ENCODE data around the gene LAMA3. TPM values are rescaled to one million over a fixed set of nuclear protein-coding genes. Genes with fewer than 3 reads are reported as not detected.
"Not testable (repeated sequence)": the region's sequence is repeated elsewhere in the genome, so short reads cannot be mapped to it uniquely, and the experiment has no call there.

LAMA3 gene
- total RNA-seq, 1 donor from 2014 or later, result 126 TPM

GRCh38 chr18:23710946-23711345 is 21.7 kb downstream of the LAMA3 start:
- H3K4me3 ChIP-seq (ENCODE audit: low read depth, low read length), result no peak overlapping the region
- DNase-seq (ENCODE audit: low read depth), result no peak
- H3K36me3 ChIP-seq (ENCODE audit: control insufficient read depth, insufficient read depth, low read length), result no peaks in the 10 kb centered on the region
- H3K27me3 ChIP-seq (ENCODE audit: control insufficient read depth, insufficient read depth, low read length), result no peaks in the 10 kb centered on the region
- no peak for TF ChIP-seq CTCF (IDR thresholded peaks at IDR 0.05; ENCODE audit: insufficient read depth, low read length, poor library complexity, severe bottlenecking)

- H3K36me3 ChIP-seq (ENCODE audit: control insufficient read depth, insufficient read depth, low read length), result no peaks in the 10 kb centered on the region
- TF ChIP-seq CTCF (IDR thresholded peaks at IDR 0.05; ENCODE audit: insufficient read depth, low read length, poor library complexity, severe bottlenecking), result no peak
- DNase-seq (ENCODE audit: low read depth), result no peak
- no peaks in the 10 kb centered on the region for H3K27me3 ChIP-seq (ENCODE audit: control insufficient read depth, insufficient read depth, low read length)
- no peak overlapping the region for H3K4me3 ChIP-seq (ENCODE audit: low read depth, low read length)
Measured at GRCh38 chr18:23711426-23711825, 22.2 kb downstream of the LAMA3 start.

- Histone ChIP-seq H3K4me3 (ENCODE audit: low read depth, low read length) (no peak overlapping the region), H3K27me3 (ENCODE audit: control insufficient read depth, insufficient read depth, low read length) (no peaks in the 10 kb centered on the region), H3K36me3 (ENCODE audit: control insufficient read depth, insufficient read depth, low read length) (no peaks in the 10 kb centered on the region)
- TF ChIP-seq CTCF (IDR thresholded peaks at IDR 0.05; ENCODE audit: insufficient read depth, low read length, poor library complexity, severe bottlenecking), result no peak
- DNase-seq (ENCODE audit: low read depth), result no peak
Measured at GRCh38 chr18:23712445-23712844, 23.2 kb downstream of the LAMA3 start.

GRCh38 chr18:23714576-23714975 is 25.3 kb downstream of the LAMA3 start:
- Histone ChIP-seq H3K27me3 (ENCODE audit: control insufficient read depth, insufficient read depth, low read length) (no peaks in the 10 kb centered on the region), H3K4me3 (ENCODE audit: low read depth, low read length) (no peak overlapping the region), H3K36me3 (ENCODE audit: control insufficient read depth, insufficient read depth, low read length) (no peaks in the 10 kb centered on the region)
- no peak for DNase-seq (ENCODE audit: low read depth)
- TF ChIP-seq CTCF (IDR thresholded peaks at IDR 0.05; ENCODE audit: insufficient read depth, low read length, poor library complexity, severe bottlenecking), result no peak

DNA sequence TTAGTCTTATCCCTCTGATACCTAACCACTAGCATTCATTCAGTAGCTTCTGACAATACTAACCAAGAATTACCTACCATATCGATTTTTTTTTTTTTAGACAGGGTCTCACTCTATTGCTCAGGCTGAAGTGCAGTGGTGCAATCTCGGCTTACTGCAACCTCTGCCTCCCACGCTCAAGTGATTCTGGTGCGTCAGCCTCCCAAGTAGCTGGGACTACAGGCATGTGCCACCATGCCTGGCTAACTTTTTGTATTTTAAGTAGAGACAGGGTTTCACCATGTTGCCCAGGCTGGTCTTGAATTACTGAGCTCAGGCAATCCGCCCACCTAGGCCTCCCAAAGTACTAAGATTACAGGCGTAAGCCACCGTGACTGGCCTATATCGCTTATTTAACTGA is 26.8 kb downstream of the LAMA3 start:
- not testable (repeated sequence) for H3K4me3 ChIP-seq (ENCODE audit: low read depth, low read length); H3K27me3 ChIP-seq (ENCODE audit: control insufficient read depth, insufficient read depth, low read length); DNase-seq (ENCODE audit: low read depth); H3K36me3 ChIP-seq (ENCODE audit: control insufficient read depth, insufficient read depth, low read length)

- no peaks in the 10 kb centered on the region for H3K36me3 ChIP-seq (ENCODE audit: control insufficient read depth, insufficient read depth, low read length)
- no peak for TF ChIP-seq CTCF (IDR thresholded peaks at IDR 0.05; ENCODE audit: insufficient read depth, low read length, poor library complexity, severe bottlenecking)
- DNase-seq (ENCODE audit: low read depth), result peak; percentile 52
- no peaks in the 10 kb centered on the region for H3K27me3 ChIP-seq (ENCODE audit: control insufficient read depth, insufficient read depth, low read length)
- no peak overlapping the region for H3K4me3 ChIP-seq (ENCODE audit: low read depth, low read length)
Measured at GRCh38 chr18:23716516-23716915, 27.3 kb downstream of the LAMA3 start.

Measured in kidney epithelial cell (primary cell).